Measurements from ENCODE around the gene MINDY4.

The MINDY4 gene

GRCh38 chr7:30918676-30919075 is 147.5 kb downstream of the MINDY4 start:
- no peak for DNase-seq (ENCODE audit: low read depth)

GRCh38 chr7:30920021-30920583 is 148.9 kb downstream of the MINDY4 start:
- DNase-seq (ENCODE audit: low read depth) = no peak

DNA sequence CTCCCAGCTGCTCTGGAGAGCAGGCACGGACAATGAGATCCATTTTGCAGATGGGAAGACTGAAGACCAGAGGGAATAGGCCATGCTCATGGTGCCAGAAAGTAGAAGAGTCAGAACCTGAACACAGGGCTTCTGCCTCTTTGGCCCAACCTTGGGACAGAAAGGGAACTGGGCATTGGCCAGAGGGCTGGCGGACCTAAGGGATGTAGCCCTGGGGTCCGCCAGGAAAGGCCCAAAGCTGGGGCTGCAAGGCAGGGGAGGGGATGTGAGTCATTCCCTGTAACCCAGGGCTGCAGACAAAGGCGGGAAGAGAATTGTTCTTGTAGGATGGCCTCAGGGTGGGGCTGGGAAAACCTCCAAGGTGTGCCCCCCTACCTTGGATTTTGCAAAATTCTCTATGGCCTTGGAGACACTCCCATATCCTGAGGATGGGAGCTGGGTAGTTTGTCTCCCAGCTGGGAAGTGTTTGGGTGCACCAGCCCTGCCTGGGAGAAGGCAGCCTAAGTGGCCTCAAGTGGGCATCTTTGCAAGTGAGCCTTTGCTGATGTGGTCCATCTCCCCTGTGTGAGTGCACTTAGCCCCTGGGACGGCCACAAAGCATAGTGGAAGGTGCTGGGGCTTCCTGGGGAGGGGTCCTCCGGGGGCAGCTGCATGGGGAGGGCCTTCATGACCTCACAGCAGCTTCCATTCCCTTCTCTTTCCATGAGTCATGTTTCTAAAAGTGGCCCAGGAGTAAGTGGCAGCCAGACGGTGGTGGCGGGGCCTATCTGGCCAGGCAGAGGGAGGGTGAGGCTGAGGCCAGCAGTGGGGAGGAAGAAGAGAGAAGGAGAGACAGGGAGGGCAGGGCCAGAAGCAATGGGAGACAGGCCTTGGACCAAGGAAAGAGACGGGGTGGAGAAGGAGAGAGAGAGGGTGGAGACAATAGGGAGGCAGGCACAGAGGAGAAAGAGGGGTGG is 149.6 kb downstream of the MINDY4 start:
- no peak for DNase-seq (ENCODE audit: low read depth)

- DNase-seq (ENCODE audit: low read depth) = no peak
Observed at GRCh38 chr7:30921540-30922401, 150.6 kb downstream of the MINDY4 start.

DNA sequence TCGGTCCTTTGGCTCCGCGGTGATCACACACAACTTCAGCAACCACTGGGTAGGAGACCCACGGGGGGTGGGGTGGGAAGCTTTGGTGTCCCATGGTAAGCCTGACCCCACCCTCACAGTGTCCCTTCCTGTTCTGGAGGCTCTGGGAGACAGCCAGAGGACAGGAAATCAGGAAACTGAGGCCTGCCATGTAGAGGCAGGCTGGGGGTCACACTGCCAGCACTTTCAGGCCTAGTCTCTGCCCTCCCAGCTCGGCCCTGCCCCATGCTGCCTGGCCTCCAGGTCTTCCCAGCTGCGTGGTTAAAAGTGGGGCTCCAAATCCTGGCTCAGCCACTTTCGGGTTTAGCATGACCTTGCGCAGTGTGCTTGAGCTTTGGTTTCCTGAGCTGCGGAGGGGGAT is 151.4 kb downstream of the MINDY4 start:
- no peak for DNase-seq (ENCODE audit: low read depth)

GRCh38 chr7:30923009-30923773 is 152.0 kb downstream of the MINDY4 start:
- DNase-seq (ENCODE audit: low read depth) = no peak

DNA sequence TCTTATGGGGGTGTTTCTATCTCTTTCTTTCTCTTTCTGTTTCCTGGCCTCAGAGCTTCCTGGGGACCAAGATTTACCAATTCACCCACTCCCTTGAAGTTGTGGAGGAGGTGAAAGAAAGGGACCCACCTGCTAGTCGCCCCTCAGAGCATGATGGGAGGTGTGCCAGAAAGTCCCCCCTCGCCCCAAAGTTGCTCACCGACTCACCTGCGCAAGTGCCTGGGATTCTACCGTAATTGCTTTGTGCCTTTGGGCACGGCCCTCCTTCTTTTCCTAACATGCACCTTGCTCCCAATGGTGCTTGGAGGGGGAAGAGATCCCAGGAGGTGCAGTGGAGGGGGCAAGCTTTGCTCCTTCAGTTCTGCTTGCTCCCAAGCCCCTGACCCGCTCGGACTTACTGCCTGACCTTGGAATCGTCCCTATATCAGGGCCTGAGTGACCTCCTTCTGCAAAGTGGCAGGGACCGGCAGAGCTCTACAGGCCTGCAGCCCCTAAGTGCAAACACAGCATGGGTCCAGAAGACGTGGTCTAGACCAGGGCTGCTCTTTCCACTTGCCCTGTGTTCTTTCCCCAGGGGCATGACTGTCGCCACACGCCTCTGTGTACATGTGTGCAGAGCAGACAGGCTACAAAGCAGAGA is 152.7 kb downstream of the MINDY4 start:
- no peak for DNase-seq (ENCODE audit: low read depth)

DNA sequence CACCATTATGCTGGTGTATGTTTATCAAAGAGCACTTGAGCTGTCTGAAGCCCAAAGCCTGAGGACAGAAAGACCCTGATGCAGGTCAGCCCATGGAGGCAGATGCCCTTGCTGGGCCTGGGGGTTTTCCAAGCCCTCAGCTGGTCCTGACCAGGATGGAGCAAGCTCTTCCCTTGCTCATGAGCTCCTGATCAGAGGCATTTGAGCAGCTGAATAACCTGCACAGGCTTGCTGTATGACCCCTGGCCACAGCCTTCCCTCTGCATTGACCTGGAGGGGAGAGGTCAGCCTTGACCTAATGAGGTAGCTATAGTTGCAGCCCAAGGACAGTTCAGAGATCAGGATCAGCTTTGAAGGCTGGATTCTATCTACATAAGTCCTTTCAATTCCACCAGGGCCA is 153.4 kb downstream of the MINDY4 start:
- no peak for DNase-seq (ENCODE audit: low read depth)

GRCh38 chr7:30925117-30925516 is 153.9 kb downstream of the MINDY4 start:
- no peak for DNase-seq (ENCODE audit: low read depth)

DNA sequence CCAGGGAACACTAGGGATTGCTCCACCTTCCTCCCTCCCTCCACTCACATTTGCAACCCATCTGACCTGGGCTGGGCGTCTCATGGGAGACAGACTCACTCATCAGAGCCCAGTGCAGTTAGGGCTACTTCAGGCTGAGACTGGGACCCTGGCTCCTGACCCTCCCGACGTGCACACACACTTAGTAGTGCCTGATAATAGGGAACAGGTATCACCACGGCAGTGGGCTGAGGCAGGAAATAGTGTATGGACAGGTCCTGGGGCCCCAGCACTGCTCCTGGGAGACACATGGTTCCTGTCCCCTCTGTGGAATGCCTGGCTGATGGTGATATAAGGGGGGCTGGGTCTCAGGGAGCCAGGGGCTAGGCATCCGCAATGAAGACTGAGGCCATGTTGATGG is 154.7 kb downstream of the MINDY4 start:
- no peak for DNase-seq (ENCODE audit: low read depth)

GRCh38 chr7:30926313-30926712 is 155.1 kb downstream of the MINDY4 start:
- no peak for DNase-seq (ENCODE audit: low read depth)

DNA sequence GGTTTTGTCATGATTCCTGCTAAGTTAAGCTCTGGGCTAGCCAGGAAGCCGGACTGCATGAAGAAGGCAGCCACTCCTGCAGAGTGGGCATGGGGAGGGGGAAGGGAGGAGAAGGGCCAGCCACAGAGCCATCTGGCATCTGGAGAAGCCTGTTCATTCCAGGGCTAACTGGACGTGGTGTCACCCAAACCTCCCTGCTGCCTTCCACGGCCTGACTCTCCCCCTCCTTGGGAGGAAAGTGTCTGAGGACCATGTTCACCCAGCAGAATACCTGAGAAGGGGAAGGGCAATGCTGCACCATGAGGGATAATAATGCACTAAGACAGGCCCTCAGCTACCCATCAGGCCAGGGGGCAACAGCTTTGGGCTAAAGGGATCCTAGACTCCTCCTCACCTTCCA is 155.8 kb downstream of the MINDY4 start:
- no peak for DNase-seq (ENCODE audit: low read depth)

DNA sequence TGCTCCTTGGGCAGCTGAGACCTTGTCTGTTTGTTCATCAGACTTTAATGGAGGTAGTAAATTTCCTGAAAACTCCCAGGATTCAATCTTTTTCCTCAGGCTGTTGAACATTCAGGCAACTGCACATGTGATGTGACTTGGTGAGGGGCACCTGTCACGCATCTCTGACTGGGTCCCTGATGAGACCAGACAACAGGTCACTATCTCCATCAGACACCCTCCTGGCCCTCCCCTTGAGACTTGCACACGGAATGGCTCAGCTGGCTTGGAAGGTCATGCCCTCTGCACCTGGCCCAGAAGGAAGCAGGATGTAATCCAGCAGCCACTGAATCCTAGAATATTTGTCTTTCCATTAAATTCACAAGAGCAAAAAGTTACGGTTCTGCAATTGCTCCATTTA is 156.3 kb downstream of the MINDY4 start:
- DNase-seq (ENCODE audit: low read depth) = no peak

DNA sequence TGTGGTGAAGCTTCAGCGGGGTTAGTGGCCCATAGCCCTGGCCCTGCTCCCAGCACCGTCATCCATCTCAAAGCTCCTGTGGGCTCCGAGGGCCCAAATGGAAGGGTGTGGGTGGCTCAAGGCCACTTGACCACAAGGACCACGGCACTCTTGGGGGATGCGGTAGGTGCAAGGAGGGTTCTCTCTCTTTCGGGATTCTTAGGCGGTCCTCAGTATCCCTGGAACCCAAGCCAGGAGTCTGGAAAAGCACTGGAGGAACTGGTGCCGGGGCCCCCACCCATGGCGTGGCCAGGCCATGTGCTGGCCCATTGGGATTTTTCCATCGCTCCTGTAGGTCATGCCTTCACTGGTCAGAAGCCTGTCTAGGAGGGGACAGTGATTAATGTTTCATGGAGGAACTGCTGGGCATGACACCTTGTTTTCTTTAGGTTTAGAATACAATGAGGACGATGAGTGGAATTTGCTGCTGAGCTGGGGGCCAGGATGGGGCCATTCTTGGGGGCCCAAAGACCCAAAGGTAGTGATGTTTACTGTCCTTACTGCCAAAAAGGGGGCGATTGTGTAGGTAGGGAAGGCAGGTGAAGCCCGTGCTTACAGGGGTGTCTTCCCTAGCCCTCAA is 157.1 kb downstream of the MINDY4 start:
- no peak for DNase-seq (ENCODE audit: low read depth)

DNA sequence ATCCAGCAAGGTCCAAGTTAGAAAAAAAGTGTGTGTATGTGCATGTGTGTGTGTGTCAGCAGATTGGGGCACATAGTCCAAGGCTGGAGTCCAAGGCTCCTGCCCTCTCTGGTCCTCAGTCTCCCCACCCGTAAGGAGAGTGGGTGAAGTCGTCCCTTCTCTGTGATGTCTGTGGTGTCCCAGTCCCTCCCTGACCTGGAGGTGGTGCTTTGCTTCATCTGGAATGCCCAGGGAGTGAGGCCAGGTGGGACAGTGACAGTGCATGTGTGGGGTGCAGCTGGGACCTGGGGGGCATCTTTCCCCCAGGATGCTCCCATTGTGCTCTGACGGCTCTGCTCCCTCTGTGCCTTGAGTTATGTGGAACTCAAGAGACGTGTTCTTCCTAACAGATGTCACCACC is 158.5 kb downstream of the MINDY4 start:
- DNase-seq (ENCODE audit: low read depth) = no peak

- no peak for DNase-seq (ENCODE audit: low read depth)
Observed at GRCh38 chr7:30930621-30931020, 159.4 kb downstream of the MINDY4 start.

DNA sequence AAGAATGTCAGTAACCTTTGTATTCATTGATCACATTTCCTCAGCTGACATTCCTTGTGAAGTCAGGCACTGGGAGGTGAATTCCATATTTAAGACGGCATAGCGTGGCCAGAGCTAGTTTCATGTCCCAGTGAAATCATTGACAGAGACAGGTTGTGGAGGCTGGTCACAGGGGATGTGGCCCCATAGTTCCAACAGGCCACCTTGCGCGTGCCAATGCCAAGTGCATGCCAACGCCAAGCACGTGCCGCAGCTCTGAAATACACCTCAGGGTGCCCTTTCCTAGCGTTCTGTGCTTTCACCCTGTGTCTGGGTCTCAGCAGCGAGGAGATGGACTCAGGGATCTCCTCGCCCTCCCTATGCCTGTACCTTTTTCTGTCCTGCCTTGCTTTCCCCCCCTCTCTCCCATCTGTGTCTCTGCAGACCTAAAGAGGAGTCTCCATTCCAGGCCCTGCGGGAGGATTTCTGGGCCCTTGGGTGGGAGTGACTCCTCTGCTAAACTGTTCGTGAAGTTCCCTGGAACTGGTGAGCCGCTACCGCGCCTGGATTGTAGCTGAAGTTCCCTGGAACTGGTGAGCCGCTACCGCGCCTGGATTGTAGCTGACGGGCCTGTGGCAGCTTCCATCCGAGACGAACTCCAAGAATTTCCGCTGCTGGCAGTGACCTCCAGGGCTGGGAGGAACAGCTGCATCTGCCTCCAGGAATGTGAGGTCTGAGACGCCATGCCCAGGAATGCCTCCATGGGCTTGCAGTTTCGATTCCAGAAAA is 160.1 kb downstream of the MINDY4 start:
- no peak for DNase-seq (ENCODE audit: low read depth)

DNA sequence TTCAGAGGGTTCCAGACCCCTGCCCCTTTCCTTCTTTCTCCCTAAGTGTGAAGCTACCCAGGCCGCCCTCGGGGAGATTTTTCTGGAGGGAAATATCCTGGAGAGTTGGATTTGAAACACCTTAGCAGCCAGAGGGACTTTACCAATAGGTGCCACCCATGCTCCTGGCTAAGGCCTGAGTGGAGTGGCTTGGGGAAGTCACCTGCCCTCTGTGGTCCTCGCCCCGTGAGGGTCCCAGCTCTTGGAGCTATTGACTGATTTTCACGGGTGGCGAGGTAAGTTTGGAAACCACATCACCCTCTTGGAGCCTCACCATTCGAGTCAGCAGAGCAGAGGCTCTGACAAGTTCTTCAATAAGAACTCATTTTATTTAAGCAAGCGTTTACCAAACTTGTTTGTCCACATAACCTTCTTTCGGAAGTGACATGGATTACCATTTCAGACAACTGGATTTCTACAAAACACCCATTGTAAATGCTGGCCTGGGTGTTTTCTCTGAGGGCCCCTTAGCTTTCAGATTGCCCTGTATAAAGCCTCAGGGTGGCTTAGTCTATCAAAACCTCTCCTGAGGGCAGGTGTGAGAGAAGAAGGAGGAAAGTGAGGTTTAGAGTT is 160.8 kb downstream of the MINDY4 start:
- DNase-seq (ENCODE audit: low read depth) = no peak

- no peak for DNase-seq (ENCODE audit: low read depth)
Observed at GRCh38 chr7:30932562-30932961, 161.3 kb downstream of the MINDY4 start.
